ENCODE results near the gene BTLA.
"Not testable (repeated sequence)": the region's sequence is repeated elsewhere in the genome, so short reads cannot be mapped to it uniquely, and the experiment has no call there.

BTLA gene

DNA sequence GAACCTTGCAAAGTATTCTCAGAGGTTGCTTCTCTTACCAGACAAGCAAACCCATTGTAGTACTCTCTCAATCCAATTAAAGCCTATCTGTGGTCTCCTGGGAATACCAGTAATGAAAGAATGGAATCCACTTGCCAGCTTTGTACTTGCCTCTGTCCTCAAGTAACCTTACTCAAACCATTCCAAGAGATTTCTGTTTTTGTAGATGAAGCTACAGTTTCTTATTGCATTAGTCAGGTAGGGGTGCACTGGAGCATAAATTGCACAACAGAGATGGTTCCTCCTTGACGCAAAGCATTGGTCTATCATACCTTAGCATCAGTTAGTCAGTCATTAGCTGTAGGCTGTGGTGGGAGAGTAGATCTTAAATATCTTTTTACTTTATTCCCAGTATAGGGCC lies 52.9 kb downstream of the BTLA start:
- no peak for DNase-seq (ENCODE audit: low read depth)

DNA sequence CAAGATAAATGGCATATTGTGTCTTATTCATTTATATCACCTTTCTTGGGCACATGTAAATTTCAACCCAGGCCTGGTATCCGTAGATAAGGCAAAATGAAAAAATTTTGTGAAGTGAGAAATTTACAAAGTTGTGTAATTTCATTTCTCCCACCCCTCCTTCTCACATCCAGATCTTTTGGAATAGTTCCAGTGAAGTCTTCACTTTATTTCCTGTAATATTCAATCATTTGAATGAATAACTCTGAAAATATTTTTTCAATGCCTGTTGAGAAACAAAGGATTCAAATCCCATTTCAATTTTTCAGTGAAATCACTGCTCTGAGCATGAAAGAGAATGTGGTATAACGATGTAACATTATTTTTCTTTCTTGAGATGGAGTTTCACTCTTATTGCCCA lies 53.4 kb downstream of the BTLA start:
- DNase-seq (ENCODE audit: low read depth) = no peak

DNA sequence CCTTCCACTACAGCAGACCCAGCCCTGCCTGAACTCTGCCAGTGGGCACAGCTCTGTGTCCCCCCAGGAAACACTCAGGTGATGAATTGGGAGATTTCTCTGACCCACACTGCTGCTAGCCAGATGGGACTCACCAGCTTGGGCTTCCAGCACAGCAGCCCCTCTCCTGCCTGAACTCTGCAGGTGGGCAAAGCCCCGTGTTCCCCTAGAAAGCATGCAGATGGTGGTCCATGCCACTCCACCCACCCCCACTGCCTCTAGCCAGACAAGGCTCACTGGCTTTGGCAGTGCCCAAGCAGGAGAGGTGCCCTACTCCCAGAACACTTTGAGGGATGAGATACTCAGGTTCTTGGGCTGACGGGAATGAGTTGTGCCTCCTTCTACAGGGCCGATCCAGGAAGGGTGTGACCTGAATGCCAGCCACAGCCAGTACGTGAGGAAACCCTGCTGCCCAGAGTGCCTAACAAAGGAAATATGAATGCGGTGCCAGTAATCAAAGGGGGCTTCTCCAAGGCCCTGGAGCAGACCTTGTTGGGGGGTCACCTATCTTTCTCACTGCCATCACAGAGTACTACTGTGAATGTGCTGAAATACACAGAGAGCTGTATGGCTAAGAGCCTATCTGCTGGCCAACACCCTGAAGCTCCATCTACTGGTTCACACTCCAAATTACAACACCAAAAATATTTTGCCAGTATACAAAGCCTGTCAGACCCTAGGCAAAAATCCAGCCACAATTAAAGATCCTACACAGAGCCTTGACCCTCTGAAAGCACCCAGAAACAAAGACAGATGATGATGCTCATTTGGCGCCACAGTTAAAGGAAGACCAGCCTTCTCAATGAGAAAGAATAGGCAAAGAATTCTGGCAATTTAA lies 61.9 kb downstream of the BTLA start:
- no peak for DNase-seq (ENCODE audit: low read depth)

DNA sequence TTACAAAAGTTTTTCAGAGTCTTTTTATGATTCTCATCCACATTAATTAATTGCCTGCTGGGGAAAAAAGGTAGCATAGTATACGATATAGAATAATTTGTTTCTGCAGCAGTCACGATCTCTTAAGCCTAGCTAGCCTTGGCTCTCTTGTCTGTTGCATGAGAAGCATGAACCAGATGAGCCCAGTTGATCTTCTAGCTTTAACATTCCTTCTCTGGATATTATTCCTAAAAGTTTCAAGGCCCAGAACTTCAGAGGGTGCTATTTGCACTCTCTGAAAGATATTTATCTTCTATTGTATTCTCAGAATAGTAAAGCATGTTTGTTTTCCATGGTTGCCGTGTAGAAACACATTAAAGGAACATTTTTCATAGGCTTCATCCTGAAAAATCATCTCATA lies 69.3 kb downstream of the BTLA start:
- DNase-seq (ENCODE audit: low read depth) = no peak

DNA sequence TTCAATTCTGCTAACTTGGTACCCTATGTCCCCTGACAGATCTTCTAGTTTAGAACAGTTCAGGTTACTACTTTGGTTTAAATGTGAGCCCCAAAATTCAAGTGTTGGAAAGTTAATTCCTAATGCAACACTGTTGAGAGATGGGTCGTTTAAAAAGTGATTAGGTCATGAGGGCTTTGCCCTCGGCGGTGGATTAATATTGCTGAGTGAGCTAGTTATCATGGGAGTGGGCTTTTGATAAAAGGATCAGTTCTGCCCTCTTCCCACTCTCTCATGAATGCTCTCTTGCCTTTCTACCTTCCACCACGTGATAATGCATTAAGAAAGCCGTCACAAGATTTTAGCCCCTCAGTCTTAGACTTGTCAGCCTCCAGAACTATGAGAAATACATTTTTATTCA lies 72.1 kb downstream of the BTLA start:
- no peak for DNase-seq (ENCODE audit: low read depth)

DNA sequence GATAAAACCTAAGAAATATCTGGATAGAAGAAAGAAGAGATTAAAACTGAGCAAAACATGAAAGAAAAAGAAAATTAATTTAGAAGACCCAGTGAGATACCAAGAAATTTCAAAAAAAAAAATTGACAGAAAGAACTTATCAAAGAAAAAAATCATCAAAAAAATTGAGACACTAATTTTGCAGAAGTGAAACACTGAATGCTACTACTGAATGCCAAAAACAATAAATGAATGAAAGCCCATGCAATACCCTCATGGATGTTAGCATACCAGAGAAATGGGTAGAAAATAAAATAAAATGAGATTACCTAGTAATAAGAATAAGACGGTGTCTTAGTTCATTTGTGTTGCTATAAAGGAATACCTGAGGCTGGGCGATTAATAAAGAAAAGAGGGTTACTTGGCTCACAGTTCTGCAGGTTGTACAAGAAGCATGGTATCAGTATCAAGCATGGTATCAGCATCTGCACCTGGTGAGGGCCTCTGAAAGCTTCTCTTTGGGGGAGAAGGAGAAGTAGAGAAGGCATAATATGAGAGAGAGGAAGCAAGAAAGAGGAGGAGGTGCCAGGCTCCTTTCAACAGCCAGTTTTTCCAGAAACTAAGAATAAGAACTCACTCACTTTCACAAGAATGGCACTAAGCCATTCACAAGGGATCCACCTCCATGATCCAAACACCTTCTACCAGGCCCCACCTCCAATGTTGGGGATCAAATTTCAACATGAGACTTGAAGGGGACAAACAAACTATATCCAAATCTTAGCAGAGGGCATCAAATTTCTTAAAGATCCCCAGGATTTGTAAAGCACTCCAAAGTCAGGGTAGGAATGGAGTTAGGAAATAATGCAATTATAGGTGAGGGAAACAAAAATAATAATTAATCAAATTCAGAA lies 73.2 kb downstream of the BTLA start:
- no peak for DNase-seq (ENCODE audit: low read depth)

DNA sequence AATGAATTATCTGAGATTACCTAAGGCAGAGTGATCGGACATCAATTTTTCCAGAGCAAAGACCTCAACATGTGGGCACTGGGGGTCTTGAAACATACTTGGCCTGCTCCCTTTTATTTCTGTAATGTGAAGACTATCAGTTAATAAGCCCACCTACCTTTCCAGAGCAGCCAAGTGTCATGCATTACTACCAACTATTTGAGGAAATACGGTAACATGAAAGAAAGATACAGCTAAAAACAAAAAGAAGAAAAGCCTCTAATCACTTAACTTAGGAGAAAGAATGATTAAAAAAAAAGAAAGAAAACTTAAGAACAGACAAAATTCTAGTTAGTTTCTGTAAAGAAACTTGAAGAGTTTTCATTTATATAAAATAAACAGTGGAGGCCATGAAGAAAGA lies 73.9 kb downstream of the BTLA start:
- no peak for DNase-seq (ENCODE audit: low read depth)

DNA sequence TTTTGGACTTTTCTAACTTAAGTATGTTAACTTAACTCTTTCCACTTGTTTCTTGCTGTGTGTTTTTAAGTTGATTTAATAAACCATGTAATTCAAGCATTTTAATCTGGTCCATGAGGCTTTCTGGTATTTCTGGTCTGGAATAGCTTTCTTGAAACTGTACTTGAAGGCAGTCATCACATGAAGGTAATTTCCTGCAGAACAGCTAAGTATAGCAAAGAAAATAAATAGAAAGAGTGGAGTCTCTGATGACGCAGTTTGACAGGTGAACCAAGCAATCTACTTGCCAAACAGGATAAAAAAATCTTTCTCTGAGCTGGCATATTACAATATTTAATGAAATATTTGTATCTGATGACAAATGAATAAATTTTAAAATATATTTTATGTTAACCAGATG lies 74.9 kb downstream of the BTLA start:
- DNase-seq (ENCODE audit: low read depth) = no peak

DNA sequence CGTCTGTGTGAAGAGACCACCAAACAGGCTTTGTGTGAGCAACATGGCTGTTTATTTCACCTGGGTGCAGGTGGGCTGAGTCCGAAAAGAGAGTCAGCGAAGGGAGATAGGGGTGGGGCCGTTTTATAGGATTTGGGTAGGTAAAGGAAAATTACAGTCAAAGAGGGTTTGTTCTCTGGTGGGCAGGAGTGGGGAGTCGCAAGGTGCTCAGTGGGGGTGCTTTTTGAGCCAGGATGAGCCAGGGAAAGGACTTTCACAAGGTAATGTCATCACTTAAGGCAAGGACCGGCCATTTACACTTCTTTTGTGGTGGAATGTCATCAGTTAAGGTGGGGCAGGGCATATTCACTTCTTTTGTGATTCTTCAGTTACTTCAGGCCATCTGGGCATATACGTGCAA lies 76.4 kb downstream of the BTLA start:
- not testable (repeated sequence) for DNase-seq (ENCODE audit: low read depth)

DNA sequence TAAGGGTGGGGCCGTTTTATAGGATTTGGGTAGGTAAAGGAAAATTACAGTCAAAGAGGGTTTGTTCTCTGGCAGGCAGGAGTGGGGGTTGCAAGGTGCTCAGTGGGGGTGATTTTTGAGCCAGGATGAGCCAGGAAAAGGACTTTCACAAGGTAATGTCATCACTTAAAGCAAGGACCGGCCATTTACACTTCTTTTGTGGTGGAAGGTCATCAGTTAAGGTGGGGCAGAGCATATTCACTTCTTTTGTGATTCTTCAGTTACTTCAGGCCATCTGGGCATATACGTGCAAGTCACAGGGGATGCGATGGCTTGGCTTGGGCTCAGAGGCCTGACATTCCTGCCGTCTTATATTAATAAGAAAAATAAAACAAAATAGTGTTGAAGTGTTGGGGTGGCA lies 80.7 kb downstream of the BTLA start:
- not testable (repeated sequence) for DNase-seq (ENCODE audit: low read depth)

DNA sequence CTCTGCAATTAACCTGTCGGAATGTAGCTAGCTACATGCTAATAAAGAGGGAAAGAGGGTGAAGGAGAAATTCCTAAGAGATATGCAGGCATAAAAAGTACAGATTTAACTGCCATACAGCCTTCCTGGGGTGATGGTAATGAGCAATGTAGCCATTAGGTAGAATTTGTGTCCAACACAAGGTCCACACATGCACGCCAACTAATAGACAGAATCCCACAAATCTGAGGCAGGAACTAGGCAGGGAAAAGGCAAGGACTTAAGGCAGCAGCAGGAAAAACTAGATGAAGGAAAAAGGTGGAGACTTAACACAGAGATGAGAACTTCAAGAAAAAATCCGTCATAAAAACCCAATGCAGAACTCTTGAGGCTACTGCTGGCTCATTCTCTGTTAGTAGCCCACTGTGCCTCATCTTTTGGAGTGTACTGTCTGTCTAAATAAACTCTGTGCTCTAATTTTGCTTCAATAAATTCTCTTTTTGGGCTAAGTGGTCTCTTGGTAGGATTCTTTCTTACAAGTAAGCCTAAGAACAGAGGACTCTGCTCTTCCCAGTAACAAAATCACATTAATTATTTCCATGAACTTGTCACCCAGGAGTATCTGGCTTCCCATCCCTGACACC lies 81.5 kb downstream of the BTLA start:
- DNase-seq (ENCODE audit: low read depth) = no peak

DNA sequence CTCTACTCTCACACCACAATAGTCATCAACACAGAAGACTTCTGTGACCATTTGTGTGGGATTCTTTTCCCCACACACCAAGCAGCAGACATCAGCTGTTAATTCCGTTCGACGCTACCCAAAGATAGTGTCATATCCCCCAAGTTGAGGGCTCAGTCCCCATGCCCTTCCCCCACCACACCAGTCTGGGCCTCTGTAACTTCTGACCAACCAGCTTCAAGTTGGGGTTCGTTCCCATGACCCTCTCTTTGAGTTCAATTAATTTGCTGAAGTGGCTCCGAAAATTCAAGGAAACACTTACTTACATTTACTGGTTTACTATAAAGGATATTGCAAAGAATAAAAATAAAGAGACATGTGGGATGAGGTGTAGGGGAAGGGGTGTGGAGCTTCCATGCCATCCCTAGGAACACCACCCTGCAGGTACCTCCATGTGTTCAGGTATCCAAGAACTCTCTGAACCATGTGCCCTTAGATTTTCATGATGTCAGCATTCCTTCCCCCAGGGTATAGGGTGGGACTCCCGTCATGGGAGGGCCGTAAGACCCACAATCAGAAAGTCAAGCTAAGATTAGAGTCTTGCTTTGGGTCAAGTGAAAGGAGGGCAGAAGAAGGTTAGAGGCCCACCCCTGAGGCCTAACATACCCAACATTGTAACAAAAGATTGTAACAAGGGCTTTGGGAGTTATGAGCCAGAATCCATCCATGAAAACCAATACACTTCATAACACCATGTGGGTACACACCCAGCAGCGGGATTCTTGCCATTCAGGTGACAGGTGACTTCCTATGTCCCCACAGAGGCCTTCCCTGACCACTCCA lies 82.7 kb downstream of the BTLA start:
- no peak for DNase-seq (ENCODE audit: low read depth)

DNA sequence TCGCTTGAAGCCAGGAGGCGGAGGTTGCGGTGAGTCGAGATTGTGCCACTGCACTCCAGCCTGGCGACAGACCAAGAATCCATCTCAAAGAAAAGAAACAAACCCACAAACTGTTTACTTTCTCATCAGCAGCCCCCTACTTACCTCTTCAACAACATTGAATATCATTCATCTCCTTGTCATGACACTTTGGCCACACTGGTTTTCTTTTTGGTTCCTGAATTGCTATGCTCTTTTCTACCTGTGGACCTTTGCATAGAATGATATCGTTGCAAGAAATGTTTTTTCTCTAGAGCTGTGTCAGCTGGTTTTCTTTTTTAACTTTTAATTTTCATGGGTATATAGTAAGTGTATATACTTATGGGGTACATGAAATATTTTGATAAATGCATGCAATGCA lies 83.9 kb downstream of the BTLA start:
- DNase-seq (ENCODE audit: low read depth) = no peak
